Measurements from ENCODE around the gene TRIM27. TPM values are rescaled to one million over a fixed set of nuclear protein-coding genes. Genes with fewer than 3 reads are reported as not detected.
A peak's percentile ranks its signal among the peaks of the same experiment; 100 is the strongest.

TRIM27 gene
- total and polyA plus RNA-seq, 4 donors, result 34.8 to 81.9 (median 46.1) TPM

DNA sequence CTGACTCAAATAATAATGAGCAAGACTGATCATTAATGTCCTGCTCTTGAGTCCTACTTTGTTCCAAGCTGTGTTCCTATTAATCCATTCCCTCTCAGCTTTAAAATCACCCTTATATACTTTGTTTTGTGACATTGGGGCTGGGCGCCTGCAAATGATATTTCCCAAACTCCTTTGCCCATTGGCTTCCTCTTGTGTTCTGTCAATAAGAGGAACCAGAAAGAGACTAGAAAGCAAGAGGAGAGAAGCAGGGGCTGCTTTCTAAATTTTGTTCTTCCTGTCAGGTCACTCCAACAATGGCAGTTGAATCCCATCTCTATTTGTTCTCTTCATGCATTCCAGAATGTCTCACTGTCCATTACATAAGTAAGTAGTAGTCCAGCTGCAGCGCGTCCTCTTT, 21.6 kb upstream of the TRIM27 start:
- Histone ChIP-seq H3K9ac (ENCODE audit: insufficient read depth in 1 of 2, low read length in 2 of 2) (no peak overlapping the region), H3K27ac (ENCODE audit: low read depth in 1 of 2, low read length in 1 of 2) (no peak overlapping the region), H3K36me3 (ENCODE audit: control insufficient read depth in 4 of 4, insufficient read depth in 4 of 4, low read length in 4 of 4) (no peaks in the 10 kb centered on the region), H3K4me1 (ENCODE audit: control insufficient read depth in 5 of 5, insufficient read depth in 5 of 5, low read length in 5 of 5) (peaks cover 0 to 23% (median 7%) of the 10 kb centered on the region in 5 donors), H3K4me3 (no peak overlapping the region), H3K27me3 (ENCODE audit: control insufficient read depth in 3 of 3, insufficient read depth in 3 of 3, low read length in 2 of 3) (peaks cover 0 to 6% (median 0%) of the 10 kb centered on the region in 3 donors), H3K9me3 (ENCODE audit: control insufficient read depth in 4 of 4, insufficient read depth in 3 of 4, low read length in 3 of 4) (no peaks in the 10 kb centered on the region)
- no peak for ATAC-seq (ENCODE audit: insufficient read depth, low FRiP score)
- 66 to 87% methylated on average over 3 of the region's 3 CpGs for WGBS, 2 donors
- TF ChIP-seq, protein P1, sequence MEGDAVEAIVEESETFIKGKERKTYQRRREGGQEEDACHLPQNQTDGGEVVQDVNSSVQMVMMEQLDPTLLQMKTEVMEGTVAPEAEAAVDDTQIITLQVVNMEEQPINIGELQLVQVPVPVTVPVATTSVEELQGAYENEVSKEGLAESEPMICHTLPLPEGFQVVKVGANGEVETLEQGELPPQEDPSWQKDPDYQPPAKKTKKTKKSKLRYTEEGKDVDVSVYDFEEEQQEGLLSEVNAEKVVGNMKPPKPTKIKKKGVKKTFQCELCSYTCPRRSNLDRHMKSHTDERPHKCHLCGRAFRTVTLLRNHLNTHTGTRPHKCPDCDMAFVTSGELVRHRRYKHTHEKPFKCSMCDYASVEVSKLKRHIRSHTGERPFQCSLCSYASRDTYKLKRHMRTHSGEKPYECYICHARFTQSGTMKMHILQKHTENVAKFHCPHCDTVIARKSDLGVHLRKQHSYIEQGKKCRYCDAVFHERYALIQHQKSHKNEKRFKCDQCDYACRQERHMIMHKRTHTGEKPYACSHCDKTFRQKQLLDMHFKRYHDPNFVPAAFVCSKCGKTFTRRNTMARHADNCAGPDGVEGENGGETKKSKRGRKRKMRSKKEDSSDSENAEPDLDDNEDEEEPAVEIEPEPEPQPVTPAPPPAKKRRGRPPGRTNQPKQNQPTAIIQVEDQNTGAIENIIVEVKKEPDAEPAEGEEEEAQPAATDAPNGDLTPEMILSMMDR (IDR thresholded peaks at IDR 0.05; ENCODE audit: control extremely low read depth, extremely low read depth), result no peak
- DNase-seq, result no peak

- no peaks in the 10 kb centered on the region for H3K9me3 ChIP-seq (ENCODE audit: control insufficient read depth in 4 of 4, insufficient read depth in 3 of 4, low read length in 3 of 4)
- peak overlapping the region in 1 of 2 donors; percentile 79 for H3K9ac ChIP-seq (ENCODE audit: insufficient read depth in 1 of 2, low read length in 2 of 2)
- peaks cover 0 to 28% (median 7%) of the 10 kb centered on the region in 5 donors for H3K4me1 ChIP-seq (ENCODE audit: control insufficient read depth in 5 of 5, insufficient read depth in 5 of 5, low read length in 5 of 5)
- peaks cover 0 to 6% (median 0%) of the 10 kb centered on the region in 3 donors for H3K27me3 ChIP-seq (ENCODE audit: control insufficient read depth in 3 of 3, insufficient read depth in 3 of 3, low read length in 2 of 3)
- H3K36me3 ChIP-seq (ENCODE audit: control insufficient read depth in 4 of 4, insufficient read depth in 4 of 4, low read length in 4 of 4), result no peaks in the 10 kb centered on the region
- H3K27ac ChIP-seq (ENCODE audit: low read depth in 1 of 2, low read length in 1 of 2), result peak overlapping the region; percentile 56 to 86
- 8% methylated on average over 12 of the region's 12 CpGs for WGBS, 2 donors
- H3K4me3 ChIP-seq, result peak overlapping the region; percentile 42
- TF ChIP-seq, protein P1 (IDR thresholded peaks at IDR 0.05; ENCODE audit: control extremely low read depth, extremely low read depth), result no peak
- DNase-seq (peak; percentile 78 to 93 (median 91)), ATAC-seq (ENCODE audit: insufficient read depth, low FRiP score) (peak; percentile 54)
These were observed 20.7 kb upstream of the TRIM27 start for GRCh38 chr6:28944412-28944865.

DNA sequence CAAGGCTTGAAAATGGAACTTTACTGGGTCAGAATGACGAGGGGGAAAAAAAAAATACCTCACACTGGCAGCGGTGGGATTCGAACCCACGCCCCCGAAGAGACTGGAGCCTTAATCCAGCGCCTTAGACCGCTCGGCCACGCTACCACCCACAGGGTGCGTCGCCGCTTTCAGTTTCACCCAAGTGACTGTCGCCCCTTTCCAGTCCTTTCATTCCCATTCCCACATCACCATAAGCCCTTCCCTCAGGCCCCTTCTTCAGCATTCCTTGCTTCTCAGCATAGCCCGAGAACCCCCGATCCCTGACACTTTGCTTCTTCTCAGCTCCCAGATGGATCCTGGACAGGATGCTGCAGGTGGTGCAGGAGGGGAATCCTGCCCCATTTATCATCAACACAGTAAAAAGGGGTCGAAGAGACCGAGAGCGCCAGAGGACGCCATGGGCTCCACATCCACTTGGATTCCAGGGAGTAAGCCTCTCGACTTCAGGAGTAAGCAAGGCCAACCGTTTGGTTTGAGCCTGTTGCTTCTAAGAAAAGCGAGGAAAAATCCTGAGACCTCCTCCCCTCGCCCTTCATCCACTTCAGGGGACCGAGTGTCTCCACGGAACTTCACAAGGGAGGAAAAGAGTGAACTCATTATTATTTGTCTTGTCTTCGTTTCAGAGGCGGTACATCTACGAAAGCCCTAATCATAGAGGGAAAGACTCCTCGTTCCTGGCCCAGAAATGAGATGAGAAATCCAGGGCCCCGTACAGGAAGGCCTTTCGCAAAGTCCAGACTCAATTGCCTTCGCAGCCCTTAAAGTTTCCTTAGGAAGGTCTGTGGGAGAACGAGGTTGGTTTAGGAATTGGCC, 20.0 kb upstream of the TRIM27 start:
- WGBS, 2 donors, result 3 to 4% methylated on average over 33 of the region's 33 CpGs

More for the DNA sequence above, 20.0 kb upstream of the TRIM27 start:
- Histone ChIP-seq H3K27ac (ENCODE audit: low read depth in 1 of 2, low read length in 1 of 2) (peak overlapping the region; percentile 56 to 86), H3K4me3 (peak overlapping the region; percentile 42), H3K4me1 (ENCODE audit: control insufficient read depth in 5 of 5, insufficient read depth in 5 of 5, low read length in 5 of 5) (peaks cover 0 to 28% (median 7%) of the 10 kb centered on the region in 5 donors), H3K36me3 (ENCODE audit: control insufficient read depth in 4 of 4, insufficient read depth in 4 of 4, low read length in 4 of 4) (no peaks in the 10 kb centered on the region), H3K9ac (ENCODE audit: insufficient read depth in 1 of 2, low read length in 2 of 2) (peak overlapping the region; percentile 1 to 79), H3K27me3 (ENCODE audit: control insufficient read depth in 3 of 3, insufficient read depth in 3 of 3, low read length in 2 of 3) (peaks cover 0 to 6% (median 0%) of the 10 kb centered on the region in 3 donors), H3K9me3 (ENCODE audit: control insufficient read depth in 4 of 4, insufficient read depth in 3 of 4, low read length in 3 of 4) (no peaks in the 10 kb centered on the region)
- DNase-seq (peak; percentile 69 to 74 (median 74)), ATAC-seq (ENCODE audit: insufficient read depth, low FRiP score) (peak; percentile 49)
- TF ChIP-seq, protein P1 (IDR thresholded peaks at IDR 0.05; ENCODE audit: control extremely low read depth, extremely low read depth), result no peak
